ENCODE results near the gene ABCC5. TPM values are rescaled to one million over a fixed set of nuclear protein-coding genes. Genes with fewer than 3 reads are reported as not detected.

Gene ABCC5
- total and polyA plus RNA-seq, 2 of the 8 experiments (the other 6 are each of a cell fraction or from before 2014, with no cell fraction given): 25.3 to 40.8 TPM

DNA sequence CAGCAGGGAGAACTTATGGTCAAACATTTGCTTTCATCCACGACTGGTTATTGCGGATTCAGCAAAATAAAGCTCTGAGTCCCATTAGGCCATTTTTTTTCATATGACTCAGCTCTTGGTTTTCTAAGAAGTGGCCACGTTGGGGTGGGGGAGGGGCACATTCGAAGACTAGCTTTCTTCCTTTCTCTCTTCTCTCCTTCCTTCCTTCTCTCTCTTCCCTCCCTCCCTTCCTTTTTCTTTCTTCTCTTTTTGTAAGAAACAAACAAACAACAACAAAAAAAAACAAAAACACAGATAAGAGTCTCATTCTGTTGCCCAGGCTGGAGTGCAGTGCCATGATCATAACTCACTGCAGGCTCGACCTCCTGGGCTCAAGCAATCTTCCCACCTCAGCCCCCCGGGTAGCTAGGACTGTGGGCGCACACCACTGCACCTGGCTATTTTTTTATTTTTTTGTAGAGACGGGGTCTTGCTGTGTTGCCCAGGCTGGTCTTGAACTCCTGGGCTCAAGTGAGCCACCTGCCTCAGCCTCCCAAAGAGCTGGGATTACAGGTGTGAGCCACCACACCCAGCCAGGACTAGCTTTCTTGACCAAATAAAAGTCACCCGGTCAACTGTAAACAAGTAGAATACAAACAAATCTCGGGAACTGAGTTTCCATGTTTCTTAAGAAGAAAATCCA, 41.6 kb downstream of the ABCC5 start:
- no peak overlapping the region for H3K4me3 ChIP-seq (ENCODE audit: extremely low read depth in 1 of 4, insufficient read depth in 2 of 4, low read depth in 3 of 4, low read length in 4 of 4)

More for the DNA sequence above, 41.6 kb downstream of the ABCC5 start:
- H3K4ac ChIP-seq (replicated peaks; ENCODE audit: insufficient read length, low read depth, low read length): no peak overlapping the region
- H2AK5ac ChIP-seq (ENCODE audit: low read depth, low read length): no peak overlapping the region
- 90% methylated on average over 10 of the region's 10 CpGs; no CpG with 5 or more reads in 1 of the 2 experiments for WGBS, 2 experiments (ENCODE audit: extremely low coverage in 1 of 2, insufficient coverage in 1 of 2, insufficient read length in 1 of 2, insufficient replicate concordance in 2 of 2, low coverage in 1 of 2, low lambda C conversion rate in 2 of 2, missing lambda C conversion rate in 1 of 2)
- peak; percentile 36; the same call in 1 of the 2 replicates for TF ChIP-seq MAFK (IDR thresholded peaks at IDR 0.05; ENCODE audit: low read depth, low read length)
- TF ChIP-seq, protein P1, sequence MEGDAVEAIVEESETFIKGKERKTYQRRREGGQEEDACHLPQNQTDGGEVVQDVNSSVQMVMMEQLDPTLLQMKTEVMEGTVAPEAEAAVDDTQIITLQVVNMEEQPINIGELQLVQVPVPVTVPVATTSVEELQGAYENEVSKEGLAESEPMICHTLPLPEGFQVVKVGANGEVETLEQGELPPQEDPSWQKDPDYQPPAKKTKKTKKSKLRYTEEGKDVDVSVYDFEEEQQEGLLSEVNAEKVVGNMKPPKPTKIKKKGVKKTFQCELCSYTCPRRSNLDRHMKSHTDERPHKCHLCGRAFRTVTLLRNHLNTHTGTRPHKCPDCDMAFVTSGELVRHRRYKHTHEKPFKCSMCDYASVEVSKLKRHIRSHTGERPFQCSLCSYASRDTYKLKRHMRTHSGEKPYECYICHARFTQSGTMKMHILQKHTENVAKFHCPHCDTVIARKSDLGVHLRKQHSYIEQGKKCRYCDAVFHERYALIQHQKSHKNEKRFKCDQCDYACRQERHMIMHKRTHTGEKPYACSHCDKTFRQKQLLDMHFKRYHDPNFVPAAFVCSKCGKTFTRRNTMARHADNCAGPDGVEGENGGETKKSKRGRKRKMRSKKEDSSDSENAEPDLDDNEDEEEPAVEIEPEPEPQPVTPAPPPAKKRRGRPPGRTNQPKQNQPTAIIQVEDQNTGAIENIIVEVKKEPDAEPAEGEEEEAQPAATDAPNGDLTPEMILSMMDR (IDR thresholded peaks at IDR 0.05; ENCODE audit: control extremely low read depth in 1 of 3, insufficient read depth in 1 of 3, low read depth in 1 of 3, low read length in 3 of 3): no peak
- no peak overlapping the region for H2BK120ac ChIP-seq (replicated peaks; ENCODE audit: low read depth, low read length)
- peaks cover 0 to 15% (median 1%) of the 10 kb centered on the region in 4 experiments; a peak in 4 of 8 replicates for H3K36me3 ChIP-seq (ENCODE audit: control insufficient read depth in 2 of 4, insufficient read depth in 4 of 4, low read length in 3 of 4)
- H3K9ac ChIP-seq (replicated peaks in 1 of 4; ENCODE audit: extremely low read depth in 1 of 4, low read depth in 3 of 4, low read length in 3 of 4): no peak overlapping the region
- no peak overlapping the region for H3K18ac ChIP-seq (ENCODE audit: extremely low read depth, low read length)
- no peak overlapping the region for H3K14ac ChIP-seq (ENCODE audit: insufficient read length)
- no peaks in the 10 kb centered on the region for H3K23me2 ChIP-seq (ENCODE audit: low read depth, low read length)
- no peak overlapping the region for H4K5ac ChIP-seq (ENCODE audit: insufficient read length, low read depth, low read length)
- H2AFZ ChIP-seq (ENCODE audit: low read length): no peak overlapping the region
- no peak overlapping the region for H2BK5ac ChIP-seq (ENCODE audit: low read depth, low read length)
- no peaks in the 10 kb centered on the region for H3K27me3 ChIP-seq (replicated peaks in 1 of 4; ENCODE audit: control insufficient read depth in 3 of 4, extremely low read depth in 1 of 4, insufficient read depth in 3 of 4, low read length in 3 of 4)
- no peak overlapping the region for H4K8ac ChIP-seq (ENCODE audit: extremely low read depth, insufficient read depth, low read length)
- H3K56ac ChIP-seq (replicated peaks; ENCODE audit: insufficient read length, low read depth, low read length): no peak overlapping the region
- no peak overlapping the region for H3K27ac ChIP-seq (ENCODE audit: low read depth, low read length)
- DNase-seq (ENCODE audit: low read depth in 1 of 2, low spot score in 2 of 2): no peak
- no peak overlapping the region for H3K23ac ChIP-seq (ENCODE audit: insufficient read length)
- H3K79me1 ChIP-seq (ENCODE audit: low read depth, low read length): no peaks in the 10 kb centered on the region
- H3K79me2 ChIP-seq (ENCODE audit: control insufficient read depth in 1 of 2, insufficient read depth in 2 of 2, low read length in 2 of 2): no peaks in the 10 kb centered on the region
- no peak overlapping the region for H2BK15ac ChIP-seq (ENCODE audit: low read length)
- no peak for FAIRE-seq
- ChIA-PET POLR2A (ENCODE audit: partially characterized antibody) (interaction anchor here (0.7 to 1.3 kb wide), 3 partner anchors 24 to 284 kb away, joined by 3 to 5 read pairs (median 3); no protein-coding TSS in a partner anchor), CTCF (ENCODE audit: partially characterized antibody) (interaction anchor here (0.6 to 1.4 kb wide), 4 partner anchors 13 to 147 kb away, joined by 3 read pairs; no protein-coding TSS in a partner anchor)
- H4K91ac ChIP-seq (replicated peaks; ENCODE audit: insufficient read length, low read length): no peak overlapping the region
- no peak overlapping the region for H2BK20ac ChIP-seq (ENCODE audit: low read length)
- H2BK12ac ChIP-seq (ENCODE audit: low read depth, low read length): no peak overlapping the region
- no peaks in the 10 kb centered on the region for H3K9me3 ChIP-seq (ENCODE audit: insufficient read depth in 2 of 2, low read depth in 1 of 2, low read length in 1 of 2)
- no peak overlapping the region for H3K4me2 ChIP-seq (ENCODE audit: insufficient read depth in 1 of 2, low read depth in 2 of 2, low read length in 2 of 2)
- peaks cover 0 to 5% (median 2%) of the 10 kb centered on the region in 4 experiments; a peak in 3 of 7 replicates for H3K4me1 ChIP-seq (replicated peaks in 1 of 4; ENCODE audit: control insufficient read depth in 3 of 4, insufficient read depth in 4 of 4, low read length in 3 of 4)
- H4K20me1 ChIP-seq (replicated peaks in 1 of 2; ENCODE audit: control insufficient read depth in 1 of 2, insufficient read depth in 2 of 2, low read length in 2 of 2): no peaks in the 10 kb centered on the region

Measured in H1 (cell line).